NCI-H146 treated with DMSO at 0.1 percent for 48 hours (cell line): Measurements from ENCODE around the gene THSD4.
A peak's percentile ranks its signal among the peaks of the same experiment; 100 is the strongest.

Experiments
- DNase-seq: peaks from one replicate; lab custom pipeline; 2025; ENCODE audit not compliant: unreplicated experiment; lab: John Stamatoyannopoulos, UW

Gene THSD4

GRCh38 chr15:71559098-71559497 is 443.8 kb downstream of the THSD4 start:
- DNase-seq, result no peak

GRCh38 chr15:71559616-71560015 is 444.3 kb downstream of the THSD4 start:
- DNase-seq, result no peak

DNA sequence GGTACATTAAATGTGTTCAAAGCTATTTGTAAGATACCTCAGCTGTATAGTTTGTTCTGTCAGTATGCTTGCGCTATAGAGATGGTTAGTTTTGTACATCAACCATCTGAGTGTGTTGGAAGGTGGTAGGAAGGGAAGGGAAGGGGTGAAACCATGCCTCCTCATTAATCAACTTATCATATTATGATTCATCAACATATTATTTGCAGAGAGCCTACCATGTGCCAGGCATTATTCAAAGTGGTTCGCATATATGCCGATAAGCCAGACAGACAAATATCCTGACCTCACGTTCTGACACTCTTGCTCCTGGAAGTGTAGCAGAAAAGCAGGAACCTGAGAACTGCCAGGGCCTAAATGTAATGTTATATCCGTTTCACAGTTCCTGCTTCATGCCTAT is 447.0 kb downstream of the THSD4 start:
- no peak for DNase-seq

DNA sequence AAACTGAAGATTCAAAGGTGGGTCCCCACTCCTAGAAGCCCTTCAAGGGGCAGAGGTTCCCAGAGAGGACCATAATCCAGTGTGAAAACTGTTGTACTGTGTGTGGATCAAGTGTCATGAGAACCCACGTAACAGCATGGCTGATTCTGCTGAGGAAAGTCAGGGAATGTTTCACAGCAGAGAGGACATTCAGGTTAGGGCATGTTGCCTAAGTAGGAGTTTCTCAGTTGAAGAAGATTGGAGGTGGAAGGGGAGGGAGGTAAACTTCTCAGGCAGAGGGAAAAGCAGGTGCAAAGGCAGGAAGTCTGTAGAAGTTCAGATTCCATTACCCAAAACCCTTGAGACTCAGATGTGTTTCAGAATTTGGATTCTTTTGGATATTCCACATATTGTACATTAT is 448.9 kb downstream of the THSD4 start:
- no peak for DNase-seq

DNA sequence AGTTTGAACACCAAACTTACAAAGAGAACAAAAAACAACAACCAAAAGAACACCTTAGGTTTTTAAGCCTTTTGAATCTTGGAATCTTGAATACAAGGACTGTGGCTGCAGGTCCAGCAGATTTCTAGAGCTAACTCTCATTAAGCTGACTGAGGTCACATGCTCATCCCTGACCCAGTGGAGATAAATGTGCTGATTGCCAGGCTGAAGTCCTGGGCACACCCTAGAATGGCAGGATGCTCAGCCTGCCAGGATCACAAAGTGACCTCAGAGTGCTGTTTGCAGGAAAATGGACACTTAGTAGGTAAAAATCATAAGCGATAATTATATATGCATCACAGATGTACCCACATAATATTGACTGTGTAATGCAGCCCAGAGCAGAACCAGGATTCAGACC is 449.7 kb downstream of the THSD4 start:
- DNase-seq, result no peak

- DNase-seq, result no peak
Observed at GRCh38 chr15:71565631-71566160, 450.4 kb downstream of the THSD4 start.

GRCh38 chr15:71566226-71566625 is 451.0 kb downstream of the THSD4 start:
- DNase-seq, result no peak

DNA sequence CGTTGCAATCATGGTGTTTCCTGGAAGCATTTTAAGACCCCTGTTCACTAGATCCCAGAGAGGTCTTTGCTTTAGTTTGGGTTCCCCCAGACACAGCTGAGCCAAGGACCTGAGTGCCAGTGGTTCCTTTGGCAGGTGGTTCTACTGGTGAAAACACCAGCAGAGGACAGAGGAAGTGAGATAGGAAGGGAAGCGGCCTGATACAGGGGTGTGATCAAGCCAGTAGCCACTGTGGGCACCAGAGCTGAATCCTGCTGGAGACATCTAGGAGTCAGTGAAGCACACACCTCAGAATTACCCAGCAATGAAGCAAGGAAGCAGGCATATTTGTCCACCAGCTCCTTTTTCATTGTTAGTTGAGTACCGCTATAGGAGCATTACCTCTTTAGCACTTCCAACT is 451.9 kb downstream of the THSD4 start:
- no peak for DNase-seq

DNA sequence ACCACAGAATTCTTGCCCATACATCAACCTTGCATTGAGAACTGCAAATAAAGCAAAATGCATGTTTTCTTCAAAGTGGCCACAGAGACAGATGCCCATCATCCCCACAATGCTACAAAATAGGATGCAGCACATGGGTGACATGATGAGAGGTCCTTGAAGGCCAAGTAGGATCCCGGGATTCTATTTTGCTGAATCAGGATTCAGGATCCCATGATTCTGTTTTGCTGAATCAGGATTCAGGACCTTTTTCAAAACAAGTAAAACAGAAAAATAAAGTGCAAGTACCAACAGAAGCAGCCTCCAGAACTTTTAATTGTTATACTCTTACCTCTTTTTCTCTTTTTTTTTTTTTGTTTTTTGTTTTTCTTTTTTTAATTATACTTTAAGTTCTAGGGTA is 453.0 kb downstream of the THSD4 start:
- DNase-seq, result no peak

DNA sequence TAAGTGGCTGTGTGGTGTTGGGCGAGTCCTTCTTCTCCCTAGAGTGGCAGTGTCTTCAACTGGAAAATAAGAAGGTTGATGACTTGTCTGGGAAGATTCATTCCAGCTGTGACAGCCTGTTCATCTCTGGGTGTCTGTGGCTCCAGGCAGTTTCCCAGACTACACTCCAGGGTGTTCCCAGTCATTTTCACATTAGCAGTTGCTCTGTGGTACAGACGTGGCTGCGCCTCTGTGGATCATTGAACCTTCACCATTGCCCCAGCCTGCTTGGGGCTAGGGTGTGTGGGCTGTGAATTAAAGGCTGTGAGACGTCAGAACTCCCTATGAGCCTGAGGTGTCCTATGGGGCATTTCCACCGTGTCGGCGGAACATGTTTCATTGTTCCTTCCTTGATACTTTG is 455.5 kb downstream of the THSD4 start:
- no peak for DNase-seq

GRCh38 chr15:71571641-71572040 is 456.4 kb downstream of the THSD4 start:
- DNase-seq, result no peak

GRCh38 chr15:71572452-71573053 is 457.3 kb downstream of the THSD4 start:
- no peak for DNase-seq

DNA sequence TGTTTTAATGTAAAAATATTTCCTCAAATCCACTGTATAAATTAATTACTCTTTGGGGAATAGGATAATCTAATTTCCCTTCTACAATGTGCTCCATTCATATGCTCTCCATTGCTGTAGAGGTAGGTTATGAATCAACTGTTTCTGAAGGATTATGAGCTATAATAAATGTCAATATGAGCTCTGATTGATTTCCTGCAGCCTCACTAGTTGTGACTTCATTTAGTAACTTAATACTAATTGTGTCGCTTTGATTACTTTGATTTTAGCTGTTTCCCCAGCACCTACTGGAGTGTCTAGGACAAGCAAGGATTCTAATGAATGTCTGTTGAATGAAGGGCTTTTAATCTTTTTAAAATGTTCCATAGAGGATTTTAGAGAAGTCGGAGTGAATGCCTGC is 458.3 kb downstream of the THSD4 start:
- no peak for DNase-seq

GRCh38 chr15:71575474-71576045 is 460.3 kb downstream of the THSD4 start:
- peak; percentile 2 for DNase-seq

- no peak for DNase-seq
Observed at GRCh38 chr15:71577071-71577470, 461.8 kb downstream of the THSD4 start.

- no peak for DNase-seq
Observed at GRCh38 chr15:71581398-71581930, 466.2 kb downstream of the THSD4 start.

- DNase-seq, result no peak
Observed at GRCh38 chr15:71585159-71585558, 469.9 kb downstream of the THSD4 start.

GRCh38 chr15:71586463-71586862 is 471.2 kb downstream of the THSD4 start:
- no peak for DNase-seq

DNA sequence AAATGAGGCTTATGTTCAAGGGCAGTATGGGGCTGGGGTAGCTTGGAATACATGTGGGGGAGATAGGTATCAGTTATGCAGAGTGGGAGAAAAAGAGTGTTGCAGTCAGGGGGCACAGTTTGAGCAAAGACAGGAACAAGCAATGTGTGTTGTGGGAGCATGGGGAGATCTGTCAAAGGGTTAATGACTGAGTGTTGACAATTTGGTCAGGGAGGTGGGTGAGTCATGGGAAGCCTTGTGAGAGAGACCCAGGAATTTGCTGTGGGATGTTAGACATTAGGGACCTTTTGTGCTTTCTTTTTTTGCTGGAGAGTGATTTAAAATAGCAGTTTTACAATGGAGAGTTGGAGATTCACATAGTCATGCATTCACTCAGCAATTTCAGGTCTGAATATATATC is 473.5 kb downstream of the THSD4 start:
- no peak for DNase-seq

DNA sequence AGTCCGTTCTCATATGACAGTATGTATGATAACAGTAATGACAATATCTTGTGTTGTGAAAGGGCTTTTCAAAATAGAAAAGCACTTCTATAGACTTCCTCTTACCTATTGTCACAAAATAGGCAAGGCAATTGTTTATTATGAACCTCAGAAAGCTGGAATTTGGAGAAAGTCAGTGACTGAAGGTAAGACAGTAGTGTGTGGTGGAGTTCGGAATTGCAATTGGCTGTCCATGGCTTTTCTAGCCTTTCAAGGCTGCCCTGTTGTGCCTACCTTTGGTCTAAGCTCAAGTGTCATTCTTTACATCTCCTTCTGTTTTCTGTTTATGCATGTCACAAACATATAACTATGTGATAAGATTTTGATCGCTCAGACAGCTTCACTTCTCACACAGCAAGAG is 475.8 kb downstream of the THSD4 start:
- DNase-seq, result no peak

DNA sequence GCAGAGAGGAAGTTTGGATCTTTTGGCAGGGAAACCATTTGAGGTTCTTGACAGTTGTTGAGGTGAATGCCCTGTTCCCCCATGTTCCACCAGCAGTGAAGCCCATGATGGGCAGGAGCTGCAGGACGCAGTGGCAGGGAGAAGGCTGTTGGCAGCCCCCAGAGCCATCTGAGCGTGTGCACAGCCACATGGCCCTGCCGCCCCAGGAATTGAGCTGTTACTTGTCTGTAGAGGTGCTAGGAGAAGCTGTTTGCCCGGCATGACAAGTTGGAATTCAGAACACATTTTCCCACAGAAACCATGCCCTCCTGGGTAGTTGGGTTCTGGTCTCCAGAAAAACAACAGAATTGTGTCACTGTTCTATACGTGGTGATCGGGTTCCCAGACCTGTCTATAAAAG is 476.9 kb downstream of the THSD4 start:
- DNase-seq, result no peak

GRCh38 chr15:71595846-71596553 is 480.7 kb downstream of the THSD4 start:
- DNase-seq, result no peak
